ENCODE results near the gene DIAPH3. TPM values are rescaled to one million over a fixed set of nuclear protein-coding genes. Genes with fewer than 3 reads are reported as not detected.
"Not testable (repeated sequence)": the region's sequence is repeated elsewhere in the genome, so short reads cannot be mapped to it uniquely, and the experiment has no call there.

Gene DIAPH3
- polyA plus RNA-seq (ENCODE audit: insufficient read length in 10 of 10), result 10 to 100 TPM in 2 of 10 donors, 1 to 10 TPM in 8; 7.0 to 13.8 (median 8.1) TPM
- long read RNA-seq, donor 1, result 0 reads
- long read RNA-seq, donor 2, result 0 reads
- long read RNA-seq, donor 3, result 0 reads
- long read RNA-seq, donor 4, result 0 reads
- long read RNA-seq, donor 5, result 0 reads
- long read RNA-seq, donor 6, result 0 reads
- long read RNA-seq, donor 7, result 0 reads
- long read RNA-seq, donor 8, result 0 reads
- long read RNA-seq, donor 9, result 0 reads

DNA sequence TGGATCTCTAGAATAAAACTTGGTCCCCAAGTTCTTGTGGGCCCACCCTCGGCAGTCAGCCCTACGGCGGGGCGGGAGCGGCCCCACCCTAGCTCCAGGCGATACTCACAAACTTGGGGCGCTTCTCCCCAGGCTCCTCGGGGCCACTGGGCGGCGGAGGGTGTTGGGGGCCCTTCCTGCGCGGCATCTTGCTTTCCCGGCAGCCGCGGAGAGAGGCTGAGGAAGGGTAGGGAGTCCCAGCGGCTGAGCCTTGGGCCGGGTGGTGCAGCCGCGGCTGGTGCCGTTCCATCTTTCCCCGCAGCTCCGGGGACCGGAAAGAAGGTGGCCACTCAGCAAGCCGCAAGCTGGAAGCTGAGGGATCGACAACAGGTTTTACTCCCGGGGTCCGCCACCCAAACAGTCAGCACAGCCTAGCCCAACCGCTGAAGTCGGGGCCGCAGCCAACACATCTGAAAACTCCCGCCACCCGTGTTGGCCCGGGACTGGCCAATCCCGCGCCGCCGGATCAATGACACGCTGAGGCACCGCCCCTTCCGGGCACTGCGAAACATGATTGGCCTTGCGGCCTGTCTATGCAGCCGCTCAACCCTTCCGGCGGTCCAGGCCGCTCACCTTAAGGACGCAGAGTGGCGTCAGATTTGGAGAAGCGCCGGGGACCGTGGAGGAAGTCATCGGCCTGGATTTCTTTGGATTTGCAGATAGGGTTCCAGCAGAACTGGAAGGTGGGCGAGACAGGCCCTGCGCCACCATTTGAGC, at the start of gene DIAPH3:
DIAPH3 (minus strand) TSS at position 451 of the 756 bp plus-strand sequence; CDS start at position 289, 162 bp downstream.
- peak; percentile 96 to 99 (median 97) for DNase-seq

DNA sequence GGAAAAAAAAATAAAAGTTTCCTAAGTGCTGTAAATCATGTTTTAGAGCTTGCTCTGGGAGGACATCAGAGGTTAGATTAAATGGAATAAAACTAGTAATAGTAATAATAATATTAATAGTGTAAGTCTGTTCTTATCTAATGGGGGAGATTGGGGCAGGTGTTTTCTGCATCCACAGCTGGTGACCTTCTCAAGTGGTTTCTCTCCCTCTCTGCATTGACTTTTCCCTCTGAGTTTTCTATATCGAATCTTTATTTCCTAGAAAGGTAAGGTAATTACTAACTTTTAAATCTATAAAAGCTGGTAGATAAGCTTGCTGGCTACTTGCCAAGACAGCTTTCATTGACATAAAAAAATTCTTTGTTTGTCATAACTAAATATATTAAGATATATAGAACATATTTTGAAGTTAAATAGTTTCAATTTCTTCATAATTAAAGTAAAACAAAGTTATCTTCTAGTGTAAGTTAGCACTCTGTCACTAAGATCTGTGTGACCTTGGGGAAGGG, 49.6 kb upstream of the DIAPH3 start:
- no peak for DNase-seq

- no peak for DNase-seq
Observed at GRCh38 chr13:60211548-60211947, 47.8 kb upstream of the DIAPH3 start.

- DNase-seq, result peak; percentile 26 to 80 (median 68)
Observed at GRCh38 chr13:60210510-60211330, 47.0 kb upstream of the DIAPH3 start.

DNA sequence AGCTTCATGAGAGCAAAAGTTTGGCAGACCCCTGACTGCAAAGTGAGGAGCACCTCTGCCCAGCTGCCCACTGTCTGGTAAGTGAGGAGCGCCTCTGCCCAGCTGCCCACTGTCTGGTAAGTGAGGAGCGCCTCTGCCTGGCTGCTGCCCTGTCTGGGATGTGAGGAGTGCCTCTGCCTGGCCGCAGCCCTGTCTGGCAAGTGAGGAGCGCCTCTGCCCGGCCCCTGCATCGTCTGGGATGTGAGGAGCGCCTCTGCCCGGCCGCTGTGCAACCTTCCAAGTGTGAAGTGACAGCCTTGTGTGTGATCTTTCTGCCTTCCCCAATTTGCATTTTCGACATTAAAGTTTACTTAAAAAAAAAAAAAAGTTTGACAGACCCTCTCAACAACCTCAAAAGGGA, 41.8 kb upstream of the DIAPH3 start:
- DNase-seq, result not testable (repeated sequence)

DNA sequence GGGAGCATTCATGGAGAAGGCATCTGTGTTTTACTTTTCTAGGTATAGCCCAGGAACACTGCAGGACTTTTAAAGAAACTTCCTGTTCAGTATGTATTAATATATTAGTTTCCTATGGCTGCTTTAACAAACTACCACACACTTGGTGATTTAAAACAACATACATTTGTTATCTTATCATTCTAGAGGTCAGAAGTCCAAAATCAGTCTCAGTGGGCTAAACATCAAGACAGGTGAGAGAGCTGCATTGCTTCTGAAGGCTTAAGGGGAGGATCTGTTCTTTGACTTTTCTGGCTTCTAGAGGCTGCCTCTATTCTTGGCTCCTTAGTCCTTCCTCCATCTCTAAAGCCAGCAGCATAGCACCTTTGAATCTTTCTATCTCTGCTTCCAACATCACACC, 37.6 kb upstream of the DIAPH3 start:
- DNase-seq, result no peak

- not testable (repeated sequence) for DNase-seq
Observed at GRCh38 chr13:60195893-60196292, 32.2 kb upstream of the DIAPH3 start.

DNA sequence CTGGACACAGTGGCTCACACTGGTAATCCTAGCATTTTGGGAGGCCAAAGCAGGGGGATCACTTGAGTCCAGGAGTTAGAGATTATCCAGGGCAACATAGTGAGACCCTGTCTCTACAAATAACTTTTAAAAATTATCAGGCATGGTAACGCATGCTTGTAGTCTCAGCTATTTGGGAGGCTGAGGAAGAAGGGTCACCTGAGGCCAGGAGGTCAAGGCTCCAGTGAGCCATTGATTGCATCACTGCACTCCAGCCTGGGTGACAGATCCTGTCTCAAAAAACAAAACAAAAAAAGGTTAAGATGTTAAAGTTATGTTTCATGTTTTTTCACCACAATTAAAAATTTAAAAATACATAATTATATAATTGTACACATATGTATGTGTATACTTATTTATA, 19.2 kb upstream of the DIAPH3 start:
- no peak for DNase-seq

GRCh38 chr13:60178327-60178726, 14.6 kb upstream of the DIAPH3 start:
- DNase-seq, result no peak

GRCh38 chr13:60175571-60175970, 11.8 kb upstream of the DIAPH3 start:
- no peak for DNase-seq

- DNase-seq, result no peak
Observed at GRCh38 chr13:60174113-60174512, 10.4 kb upstream of the DIAPH3 start.

DNA sequence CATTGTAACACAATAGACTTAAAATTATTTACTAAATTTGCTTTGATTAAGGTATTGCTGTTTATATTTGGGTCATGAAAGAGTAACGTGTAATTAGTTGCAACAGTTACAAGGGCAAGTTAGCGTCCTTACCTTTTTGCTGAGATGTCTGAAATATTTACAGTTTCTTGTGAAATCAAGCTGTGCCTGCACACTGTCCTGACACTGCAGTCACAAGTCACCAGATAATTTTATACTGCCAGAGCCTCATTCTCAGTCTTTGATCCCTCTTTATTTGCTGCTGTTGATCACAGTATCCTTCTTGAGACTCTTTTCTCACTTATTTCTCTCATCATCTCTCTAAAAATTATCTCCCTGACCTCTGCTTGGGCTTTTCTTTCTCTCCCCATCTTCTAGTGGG, 8.4 kb upstream of the DIAPH3 start:
- DNase-seq, result no peak

DNA sequence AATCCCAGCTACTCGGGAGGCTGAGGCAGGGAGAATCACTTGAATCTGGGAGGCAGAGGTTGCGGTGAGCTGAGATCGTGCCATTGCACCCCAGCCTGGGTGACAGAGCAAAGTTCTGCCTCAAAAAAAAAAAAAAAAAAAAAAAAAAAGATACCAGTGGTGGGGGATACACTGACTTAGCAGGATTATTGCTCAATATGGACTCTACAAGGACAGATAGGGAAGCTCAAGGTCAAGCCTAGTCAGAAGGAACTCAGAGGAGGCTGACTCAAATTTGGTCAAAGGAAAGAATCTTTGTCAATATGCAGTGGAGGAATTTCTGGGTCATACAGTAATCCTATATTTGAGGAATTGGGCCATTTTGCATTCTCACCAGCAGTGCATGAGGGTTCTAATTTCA, 6.7 kb upstream of the DIAPH3 start:
- DNase-seq, result no peak

GRCh38 chr13:60169239-60170031, 5.7 kb upstream of the DIAPH3 start:
- no peak for DNase-seq

- no peak for DNase-seq
Observed at GRCh38 chr13:60167121-60167520, 3.4 kb upstream of the DIAPH3 start.

DNA sequence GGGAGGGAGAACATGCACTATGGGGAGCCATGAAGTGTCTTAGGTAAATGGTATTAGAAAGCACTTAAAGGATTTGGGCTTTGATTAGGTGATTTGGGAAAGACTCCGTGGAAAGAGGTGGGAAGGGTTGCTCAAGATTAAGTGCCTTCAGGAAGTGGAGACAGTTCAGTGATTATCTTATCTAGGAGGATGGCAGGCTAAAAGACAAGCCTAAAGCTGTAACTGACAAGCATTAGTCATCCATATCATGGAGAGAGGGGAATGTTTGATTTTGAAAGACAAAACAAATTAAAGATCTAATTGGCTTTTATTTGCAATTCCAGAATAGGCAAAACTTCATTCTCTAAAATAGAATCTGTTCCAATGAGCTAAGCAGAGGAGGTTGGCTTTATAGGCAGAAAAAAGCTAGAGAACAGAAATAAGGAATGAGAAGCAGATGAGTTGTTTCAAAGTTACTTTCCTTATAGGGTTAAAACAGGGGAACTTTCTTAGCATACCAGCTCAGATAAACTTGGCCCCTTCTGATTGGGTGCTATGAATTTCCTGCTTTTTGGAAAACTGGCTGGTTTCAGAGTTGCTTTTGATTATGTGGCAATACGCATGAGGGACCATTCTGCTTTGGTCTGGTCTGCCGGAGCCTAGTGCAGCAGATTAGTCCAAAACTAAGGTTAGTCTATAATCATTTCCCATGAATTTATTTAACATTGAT, 1.8 kb upstream of the DIAPH3 start:
- DNase-seq, result peak in 1 of 3 donors; percentile 31

- DNase-seq, result peak in 1 of 3 donors; percentile 18
Observed at GRCh38 chr13:60164234-60164889, 634 bp upstream of the DIAPH3 start.

DNA sequence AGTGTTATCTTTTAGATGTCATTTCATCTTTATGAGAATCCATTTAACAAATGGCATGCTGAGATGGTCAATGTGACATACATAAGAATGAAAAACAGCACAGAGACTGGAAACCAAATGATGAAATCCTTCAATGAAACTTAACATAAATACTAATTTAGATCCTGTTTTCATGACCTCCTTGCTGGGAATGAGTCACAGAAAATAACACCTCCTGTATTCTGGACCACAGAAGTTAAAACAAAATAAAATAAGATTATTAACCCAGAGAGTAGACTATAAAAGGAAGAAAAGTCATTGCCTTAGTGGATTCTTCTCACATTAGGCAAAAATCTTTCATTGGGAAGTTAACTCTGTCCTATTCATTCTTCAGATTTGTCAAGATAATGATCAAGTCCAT, 1.6 kb downstream of the DIAPH3 start:
- no peak for DNase-seq

DNA sequence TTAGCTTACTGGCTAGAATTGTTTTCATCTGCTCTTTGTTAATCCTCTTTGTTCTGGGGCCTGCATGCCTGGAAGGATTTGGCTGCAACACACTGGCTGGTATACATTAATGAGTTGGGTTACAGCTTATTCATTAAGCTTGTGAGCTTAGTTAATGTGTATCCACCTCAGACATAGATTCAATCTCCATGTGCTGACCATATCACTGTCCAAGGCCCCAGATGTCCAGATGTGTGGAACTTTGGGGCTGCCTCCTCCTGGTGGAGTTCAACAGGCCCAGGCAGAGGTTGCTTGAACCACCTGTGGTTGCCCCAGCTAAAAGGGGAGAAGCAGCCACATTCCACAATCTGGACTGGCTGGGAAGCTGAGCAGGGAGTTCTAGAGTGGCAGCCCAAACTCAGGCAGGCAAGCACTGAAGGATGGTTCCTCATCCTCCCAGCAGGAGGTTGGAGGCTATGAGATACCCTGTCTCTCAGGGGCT, 5.4 kb downstream of the DIAPH3 start:
- no peak for DNase-seq

DNA sequence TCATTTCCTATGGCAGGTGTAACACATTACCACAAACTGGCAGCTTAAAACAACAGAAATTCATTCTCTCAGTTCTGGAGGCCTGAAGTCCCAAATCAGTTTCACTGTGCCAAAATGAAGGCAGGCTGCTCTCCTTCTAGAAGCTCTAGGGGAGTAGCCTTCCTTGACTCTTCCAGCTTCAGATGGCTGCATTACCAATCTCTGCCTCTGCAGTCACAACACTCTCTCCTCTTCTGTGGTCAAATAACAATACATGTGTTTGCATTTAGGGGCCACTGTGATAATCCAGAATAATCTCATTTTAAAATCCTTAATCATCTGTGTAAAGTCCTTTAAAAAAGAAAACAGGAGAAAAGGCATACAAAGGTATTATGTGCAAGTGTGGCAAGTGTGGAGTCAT, 7.8 kb downstream of the DIAPH3 start:
- DNase-seq, result no peak
